Vagina (tissue), 2 donors: ENCODE results near the gene CISD2. TPM values are rescaled to one million over a fixed set of nuclear protein-coding genes. Genes with fewer than 3 reads are reported as not detected.
"Not testable (repeated sequence)": the region's sequence is repeated elsewhere in the genome, so short reads cannot be mapped to it uniquely, and the experiment has no call there.

ENCODE experiments used
- DNase-seq, 2 donors: peaks; one replicate each; pipeline ENCODE4 v3.0.0-alpha.2; 2017; ENCODE audit errors: extremely low spot score in 2 of 2
- H3K27ac ChIP-seq: fragments of 200-600 bp; sonication (generic); one replicate; pipeline ENCODE4 v1.5.1; 2019
- H3K27me3 ChIP-seq: fragments of 200-600 bp; sonication (generic); one replicate; pipeline ENCODE4 v1.5.1; 2019
- H3K36me3 ChIP-seq, 2 donors: fragments of 200-600 bp; sonication (generic); one replicate each; pipeline ENCODE4 v1.5.1; 2017 to 2019
- H3K4me1 ChIP-seq: fragments of 200-600 bp; sonication (generic); one replicate; pipeline ENCODE4 v1.5.1; 2019
- H3K4me3 ChIP-seq, 2 donors: fragments of 200-600 bp; sonication (generic); 1 replicate in 1 of 2; 2 replicates in 1 of 2; pipeline ENCODE4 v1.5.1; 2016 to 2019
- H3K9me3 ChIP-seq: fragments of 200-600 bp; sonication (generic); one replicate; pipeline ENCODE4 v1.5.1; 2019
- CTCF ChIP-seq, 3 experiments: fragments of 450-650 bp in 2 of 3; fragments of 200-600 bp in 1 of 3; sonication (generic) in 1 of 3; IDR thresholded peaks; one replicate each; pipeline ENCODE4 v1.5.1; 2017 to 2019; ENCODE audit warnings: antibody characterized with exemption in 3 of 3, mild to moderate bottlenecking in 2 of 3, moderate library complexity in 2 of 3
- POLR2A ChIP-seq, 2 donors: fragments of 450-650 bp; IDR thresholded peaks; one replicate each; pipeline ENCODE4 v1.6.1; 2017; ENCODE audit warnings: antibody characterized with exemption in 2 of 2, mild to moderate bottlenecking in 2 of 2, moderate library complexity in 2 of 2
- POLR2AphosphoS5 ChIP-seq, 2 donors: sonication (generic); formaldehyde crosslinking; IDR thresholded peaks; one replicate each; pipeline ENCODE4 v1.9.0; 2017; ENCODE audit warnings: antibody characterized with exemption in 2 of 2, mild to moderate bottlenecking in 2 of 2, low read depth in 1 of 2; ENCODE audit not compliant: insufficient read depth in 1 of 2
- intact Hi-C: fragments of 100-400 bp; cut with DNase I; formaldehyde crosslinking; loops from one replicate; pipeline ENCODE4 v1.15.1; 2023
- total RNA-seq: library from RNA; depleted of rRNA; stranded (reverse); fragments of >200 nt; gene quantifications from one replicate; pipeline ENCODE4 v1.2.3, GENCODE V29; 2016

The CISD2 gene, protein sequence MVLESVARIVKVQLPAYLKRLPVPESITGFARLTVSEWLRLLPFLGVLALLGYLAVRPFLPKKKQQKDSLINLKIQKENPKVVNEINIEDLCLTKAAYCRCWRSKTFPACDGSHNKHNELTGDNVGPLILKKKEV
- 11.3 TPM for total RNA-seq

DNA sequence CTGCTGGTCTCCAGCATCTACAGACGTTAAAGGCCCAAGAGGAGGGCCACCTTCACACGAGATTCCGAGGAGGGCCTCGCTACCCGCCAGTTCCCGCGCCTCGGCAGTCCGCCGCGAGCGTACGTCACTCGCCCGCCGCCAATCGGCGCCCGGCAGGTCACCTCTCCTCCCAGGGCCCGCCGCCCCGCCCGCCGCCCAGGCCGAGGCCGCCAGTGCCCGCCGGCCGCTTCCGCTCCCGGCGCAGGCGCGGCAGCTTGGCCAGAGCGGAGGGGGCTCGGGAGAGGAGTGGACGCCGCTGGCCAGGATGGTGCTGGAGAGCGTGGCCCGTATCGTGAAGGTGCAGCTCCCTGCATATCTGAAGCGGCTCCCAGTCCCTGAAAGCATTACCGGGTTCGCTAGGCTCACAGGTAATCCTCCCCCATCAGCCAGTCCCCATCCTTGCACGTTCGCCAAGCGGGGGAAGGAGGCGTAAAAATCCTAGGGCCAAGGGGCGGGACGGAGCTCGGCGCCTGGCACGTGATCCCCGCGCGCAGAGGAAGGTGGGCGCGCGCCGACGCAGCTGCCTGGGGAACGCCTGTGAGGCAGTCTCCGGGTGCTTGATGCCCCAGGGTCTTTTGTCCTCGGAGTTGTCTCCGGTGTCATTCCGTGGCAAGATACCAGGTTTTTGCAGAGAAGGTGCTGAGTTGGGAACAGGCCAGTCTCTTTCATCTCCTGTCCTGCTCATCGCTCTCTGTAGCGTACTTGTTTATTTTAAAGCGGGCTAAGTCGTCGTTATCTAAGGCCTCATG, at the start of gene CISD2:
Gene CISD2, plus strand, starts transcription at position 212 of the 788 bp plus-strand sequence. Its CDS starts 93 bp downstream, at position 305.
- TF ChIP-seq POLR2AphosphoS5 (IDR thresholded peaks at IDR 0.05; ENCODE audit: insufficient read depth in 1 of 2, low read depth in 1 of 2) = peak; percentile 72 to 96
- TF ChIP-seq CTCF (IDR thresholded peaks at IDR 0.05) = no peak
- TF ChIP-seq POLR2A (IDR thresholded peaks at IDR 0.05) = peak in 1 of 2 donors; percentile 86
- peak in 1 of 2 donors; percentile 95 for DNase-seq
- H3K4me3 ChIP-seq = peak within 1 kb of the TSS; percentile 70 to 86
- H3K9me3 ChIP-seq = no peaks in the 10 kb centered on the region
- intact Hi-C loops = loop anchor here (2.0 kb wide), 1 partner anchor 42 kb away; the partner anchor contains the start of gene UBE2D3
- H3K27ac ChIP-seq = peak within 1 kb of the TSS; percentile 95
- peaks cover 12% of the 10 kb centered on the region for H3K4me1 ChIP-seq
- no peaks in the 10 kb centered on the region for H3K27me3 ChIP-seq
- no peaks in the 10 kb centered on the region for H3K36me3 ChIP-seq

- H3K27me3 ChIP-seq, intact Hi-C loops, H3K27ac ChIP-seq, H3K4me3 ChIP-seq, H3K9me3 ChIP-seq, DNase-seq, H3K36me3 ChIP-seq: not testable (repeated sequence)
- H3K4me1 ChIP-seq = peaks cover 100% of the 10 kb centered on the region
Observed at GRCh38 chr4:102819100-102819499, 49.7 kb upstream of the CISD2 start.

GRCh38 chr4:102819588-102820365, 49.0 kb upstream of the CISD2 start:
- Histone ChIP-seq H3K27ac (no peak overlapping the region), H3K4me1 (peaks cover 100% of the 10 kb centered on the region), H3K36me3 (no peaks in the 10 kb centered on the region), H3K4me3 (no peak overlapping the region), H3K27me3 (no peaks in the 10 kb centered on the region), H3K9me3 (no peaks in the 10 kb centered on the region)
- no peak for DNase-seq
- no peak for TF ChIP-seq CTCF (IDR thresholded peaks at IDR 0.05)
- TF ChIP-seq POLR2A (IDR thresholded peaks at IDR 0.05) = no peak
- TF ChIP-seq POLR2AphosphoS5 (IDR thresholded peaks at IDR 0.05; ENCODE audit: insufficient read depth in 1 of 2, low read depth in 1 of 2) = no peak
- intact Hi-C loops = loop anchor here (10.0 kb wide), 1 partner anchor 55 kb away; the partner anchor contains the start of gene MANBA

DNA sequence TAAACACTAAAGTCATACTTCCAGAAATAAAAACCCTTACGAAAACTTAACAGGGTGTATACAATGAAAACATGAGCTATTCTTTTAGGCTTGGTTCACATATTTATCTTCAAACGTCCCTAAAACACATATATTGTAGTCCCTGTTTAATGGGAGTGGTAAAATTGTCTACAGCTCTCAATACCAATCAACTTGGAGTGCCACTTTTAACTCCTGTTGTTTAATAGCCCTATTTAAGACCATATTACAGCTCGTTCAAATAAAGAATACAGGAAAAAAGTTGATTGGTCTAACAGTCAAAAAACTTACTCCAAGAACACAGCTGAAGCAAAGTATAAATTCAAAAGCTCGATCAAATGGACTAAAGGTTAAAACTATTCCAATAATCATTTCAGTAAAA, 45.3 kb upstream of the CISD2 start:
- no peak for DNase-seq
- Histone ChIP-seq H3K9me3 (no peaks in the 10 kb centered on the region), H3K4me1 (peaks cover 66% of the 10 kb centered on the region), H3K27ac (peak overlapping the region; percentile 58), H3K4me3 (peak overlapping the region; percentile 79 to 88), H3K36me3 (no peaks in the 10 kb centered on the region), H3K27me3 (no peaks in the 10 kb centered on the region)
- intact Hi-C loops = loop anchor here (10.0 kb wide), 1 partner anchor 59 kb away; the partner anchor contains the start of gene MANBA
- TF ChIP-seq POLR2AphosphoS5 (IDR thresholded peaks at IDR 0.05; ENCODE audit: insufficient read depth in 1 of 2, low read depth in 1 of 2) = no peak
- TF ChIP-seq POLR2A (IDR thresholded peaks at IDR 0.05) = no peak
- no peak for TF ChIP-seq CTCF (IDR thresholded peaks at IDR 0.05)

DNA sequence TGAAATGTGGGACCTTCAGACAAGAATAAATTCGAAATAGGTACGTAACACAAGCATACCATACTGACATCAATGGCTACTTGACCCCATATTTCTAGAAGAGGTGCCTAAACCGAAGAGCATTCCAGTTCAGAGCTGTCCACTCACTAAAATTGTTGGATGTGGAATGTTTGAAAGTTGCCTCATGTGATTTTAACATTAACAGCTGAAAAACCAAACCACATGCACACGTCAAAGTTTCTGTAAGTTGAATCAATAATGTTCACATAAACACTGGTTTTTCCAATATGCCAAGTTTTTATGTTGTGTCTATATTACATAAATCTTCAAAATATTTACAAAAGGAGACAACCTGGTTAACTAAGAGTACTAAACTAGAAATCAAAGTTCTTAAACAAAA, 44.9 kb upstream of the CISD2 start:
- Histone ChIP-seq H3K36me3 (no peaks in the 10 kb centered on the region), H3K9me3 (no peaks in the 10 kb centered on the region), H3K4me1 (peaks cover 66% of the 10 kb centered on the region), H3K4me3 (peak overlapping the region; percentile 79 to 88), H3K27me3 (no peaks in the 10 kb centered on the region), H3K27ac (peak overlapping the region; percentile 100)
- DNase-seq = no peak
- TF ChIP-seq CTCF (IDR thresholded peaks at IDR 0.05) (no peak), POLR2AphosphoS5 (IDR thresholded peaks at IDR 0.05; ENCODE audit: insufficient read depth in 1 of 2, low read depth in 1 of 2) (no peak), POLR2A (IDR thresholded peaks at IDR 0.05) (no peak)
- intact Hi-C loops = loop anchor here (10.0 kb wide), 1 partner anchor 59 kb away; the partner anchor contains the start of gene MANBA
